Measurements from ENCODE around the gene HAUS6. TPM values are rescaled to one million over a fixed set of nuclear protein-coding genes. Genes with fewer than 3 reads are reported as not detected.

Gene HAUS6
- total and polyA plus RNA-seq, 2 of the 8 experiments (the other 6 are each of a cell fraction or from before 2014, with no cell fraction given): 11.7 to 52.4 TPM

- TF ChIP-seq, protein P1, sequence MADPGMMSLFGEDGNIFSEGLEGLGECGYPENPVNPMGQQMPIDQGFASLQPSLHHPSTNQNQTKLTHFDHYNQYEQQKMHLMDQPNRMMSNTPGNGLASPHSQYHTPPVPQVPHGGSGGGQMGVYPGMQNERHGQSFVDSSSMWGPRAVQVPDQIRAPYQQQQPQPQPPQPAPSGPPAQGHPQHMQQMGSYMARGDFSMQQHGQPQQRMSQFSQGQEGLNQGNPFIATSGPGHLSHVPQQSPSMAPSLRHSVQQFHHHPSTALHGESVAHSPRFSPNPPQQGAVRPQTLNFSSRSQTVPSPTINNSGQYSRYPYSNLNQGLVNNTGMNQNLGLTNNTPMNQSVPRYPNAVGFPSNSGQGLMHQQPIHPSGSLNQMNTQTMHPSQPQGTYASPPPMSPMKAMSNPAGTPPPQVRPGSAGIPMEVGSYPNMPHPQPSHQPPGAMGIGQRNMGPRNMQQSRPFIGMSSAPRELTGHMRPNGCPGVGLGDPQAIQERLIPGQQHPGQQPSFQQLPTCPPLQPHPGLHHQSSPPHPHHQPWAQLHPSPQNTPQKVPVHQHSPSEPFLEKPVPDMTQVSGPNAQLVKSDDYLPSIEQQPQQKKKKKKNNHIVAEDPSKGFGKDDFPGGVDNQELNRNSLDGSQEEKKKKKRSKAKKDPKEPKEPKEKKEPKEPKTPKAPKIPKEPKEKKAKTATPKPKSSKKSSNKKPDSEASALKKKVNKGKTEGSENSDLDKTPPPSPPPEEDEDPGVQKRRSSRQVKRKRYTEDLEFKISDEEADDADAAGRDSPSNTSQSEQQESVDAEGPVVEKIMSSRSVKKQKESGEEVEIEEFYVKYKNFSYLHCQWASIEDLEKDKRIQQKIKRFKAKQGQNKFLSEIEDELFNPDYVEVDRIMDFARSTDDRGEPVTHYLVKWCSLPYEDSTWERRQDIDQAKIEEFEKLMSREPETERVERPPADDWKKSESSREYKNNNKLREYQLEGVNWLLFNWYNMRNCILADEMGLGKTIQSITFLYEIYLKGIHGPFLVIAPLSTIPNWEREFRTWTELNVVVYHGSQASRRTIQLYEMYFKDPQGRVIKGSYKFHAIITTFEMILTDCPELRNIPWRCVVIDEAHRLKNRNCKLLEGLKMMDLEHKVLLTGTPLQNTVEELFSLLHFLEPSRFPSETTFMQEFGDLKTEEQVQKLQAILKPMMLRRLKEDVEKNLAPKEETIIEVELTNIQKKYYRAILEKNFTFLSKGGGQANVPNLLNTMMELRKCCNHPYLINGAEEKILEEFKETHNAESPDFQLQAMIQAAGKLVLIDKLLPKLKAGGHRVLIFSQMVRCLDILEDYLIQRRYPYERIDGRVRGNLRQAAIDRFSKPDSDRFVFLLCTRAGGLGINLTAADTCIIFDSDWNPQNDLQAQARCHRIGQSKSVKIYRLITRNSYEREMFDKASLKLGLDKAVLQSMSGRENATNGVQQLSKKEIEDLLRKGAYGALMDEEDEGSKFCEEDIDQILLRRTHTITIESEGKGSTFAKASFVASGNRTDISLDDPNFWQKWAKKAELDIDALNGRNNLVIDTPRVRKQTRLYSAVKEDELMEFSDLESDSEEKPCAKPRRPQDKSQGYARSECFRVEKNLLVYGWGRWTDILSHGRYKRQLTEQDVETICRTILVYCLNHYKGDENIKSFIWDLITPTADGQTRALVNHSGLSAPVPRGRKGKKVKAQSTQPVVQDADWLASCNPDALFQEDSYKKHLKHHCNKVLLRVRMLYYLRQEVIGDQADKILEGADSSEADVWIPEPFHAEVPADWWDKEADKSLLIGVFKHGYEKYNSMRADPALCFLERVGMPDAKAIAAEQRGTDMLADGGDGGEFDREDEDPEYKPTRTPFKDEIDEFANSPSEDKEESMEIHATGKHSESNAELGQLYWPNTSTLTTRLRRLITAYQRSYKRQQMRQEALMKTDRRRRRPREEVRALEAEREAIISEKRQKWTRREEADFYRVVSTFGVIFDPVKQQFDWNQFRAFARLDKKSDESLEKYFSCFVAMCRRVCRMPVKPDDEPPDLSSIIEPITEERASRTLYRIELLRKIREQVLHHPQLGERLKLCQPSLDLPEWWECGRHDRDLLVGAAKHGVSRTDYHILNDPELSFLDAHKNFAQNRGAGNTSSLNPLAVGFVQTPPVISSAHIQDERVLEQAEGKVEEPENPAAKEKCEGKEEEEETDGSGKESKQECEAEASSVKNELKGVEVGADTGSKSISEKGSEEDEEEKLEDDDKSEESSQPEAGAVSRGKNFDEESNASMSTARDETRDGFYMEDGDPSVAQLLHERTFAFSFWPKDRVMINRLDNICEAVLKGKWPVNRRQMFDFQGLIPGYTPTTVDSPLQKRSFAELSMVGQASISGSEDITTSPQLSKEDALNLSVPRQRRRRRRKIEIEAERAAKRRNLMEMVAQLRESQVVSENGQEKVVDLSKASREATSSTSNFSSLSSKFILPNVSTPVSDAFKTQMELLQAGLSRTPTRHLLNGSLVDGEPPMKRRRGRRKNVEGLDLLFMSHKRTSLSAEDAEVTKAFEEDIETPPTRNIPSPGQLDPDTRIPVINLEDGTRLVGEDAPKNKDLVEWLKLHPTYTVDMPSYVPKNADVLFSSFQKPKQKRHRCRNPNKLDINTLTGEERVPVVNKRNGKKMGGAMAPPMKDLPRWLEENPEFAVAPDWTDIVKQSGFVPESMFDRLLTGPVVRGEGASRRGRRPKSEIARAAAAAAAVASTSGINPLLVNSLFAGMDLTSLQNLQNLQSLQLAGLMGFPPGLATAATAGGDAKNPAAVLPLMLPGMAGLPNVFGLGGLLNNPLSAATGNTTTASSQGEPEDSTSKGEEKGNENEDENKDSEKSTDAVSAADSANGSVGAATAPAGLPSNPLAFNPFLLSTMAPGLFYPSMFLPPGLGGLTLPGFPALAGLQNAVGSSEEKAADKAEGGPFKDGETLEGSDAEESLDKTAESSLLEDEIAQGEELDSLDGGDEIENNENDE (IDR thresholded peaks at IDR 0.05; ENCODE audit: insufficient replicate concordance, low read length): no peak
- TF ChIP-seq, protein P2, sequence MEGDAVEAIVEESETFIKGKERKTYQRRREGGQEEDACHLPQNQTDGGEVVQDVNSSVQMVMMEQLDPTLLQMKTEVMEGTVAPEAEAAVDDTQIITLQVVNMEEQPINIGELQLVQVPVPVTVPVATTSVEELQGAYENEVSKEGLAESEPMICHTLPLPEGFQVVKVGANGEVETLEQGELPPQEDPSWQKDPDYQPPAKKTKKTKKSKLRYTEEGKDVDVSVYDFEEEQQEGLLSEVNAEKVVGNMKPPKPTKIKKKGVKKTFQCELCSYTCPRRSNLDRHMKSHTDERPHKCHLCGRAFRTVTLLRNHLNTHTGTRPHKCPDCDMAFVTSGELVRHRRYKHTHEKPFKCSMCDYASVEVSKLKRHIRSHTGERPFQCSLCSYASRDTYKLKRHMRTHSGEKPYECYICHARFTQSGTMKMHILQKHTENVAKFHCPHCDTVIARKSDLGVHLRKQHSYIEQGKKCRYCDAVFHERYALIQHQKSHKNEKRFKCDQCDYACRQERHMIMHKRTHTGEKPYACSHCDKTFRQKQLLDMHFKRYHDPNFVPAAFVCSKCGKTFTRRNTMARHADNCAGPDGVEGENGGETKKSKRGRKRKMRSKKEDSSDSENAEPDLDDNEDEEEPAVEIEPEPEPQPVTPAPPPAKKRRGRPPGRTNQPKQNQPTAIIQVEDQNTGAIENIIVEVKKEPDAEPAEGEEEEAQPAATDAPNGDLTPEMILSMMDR (IDR thresholded peaks at IDR 0.05; ENCODE audit: control extremely low read depth in 1 of 3, insufficient read depth in 1 of 3, low read depth in 1 of 3, low read length in 3 of 3): no peak
- TF ChIP-seq ZNF274 (IDR thresholded peaks at IDR 0.05; ENCODE audit: borderline replicate concordance, extremely low read depth, low read length) (no peak), SUZ12 (IDR thresholded peaks at IDR 0.05; ENCODE audit: low read length) (no peak), YY1 (IDR thresholded peaks at IDR 0.05; ENCODE audit: low read depth, low read length) (no peak), GTF2F1 (IDR thresholded peaks at IDR 0.05; ENCODE audit: borderline replicate concordance, low read depth, low read length) (no peak)
- TF ChIP-seq, protein P3, sequence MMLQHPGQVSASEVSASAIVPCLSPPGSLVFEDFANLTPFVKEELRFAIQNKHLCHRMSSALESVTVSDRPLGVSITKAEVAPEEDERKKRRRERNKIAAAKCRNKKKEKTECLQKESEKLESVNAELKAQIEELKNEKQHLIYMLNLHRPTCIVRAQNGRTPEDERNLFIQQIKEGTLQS (IDR thresholded peaks at IDR 0.05; ENCODE audit: insufficient read depth, low read depth, low read length): no peak
Observed at GRCh38 chr9:19020886-19021455, 81.7 kb downstream of the HAUS6 start (continued).
